Hepatocyte (in vitro differentiated cells): ENCODE results near the gene PRKCA.

ENCODE experiments used
- EZH2 ChIP-seq: fragments of 200-600 bp; sonication (generic); IDR thresholded peaks from 2 replicates; pipeline ENCODE4 v1.6.1; 2016; ENCODE audit warnings: antibody characterized with exemption, mild to moderate bottlenecking, borderline replicate concordance
- TF ChIP-seq, protein P1 (sequence below): fragments of 200-600 bp; sonication (generic); IDR thresholded peaks from 2 replicates; pipeline ENCODE4 v1.5.1; 2016; ENCODE audit warnings: antibody characterized with exemption, mild to moderate bottlenecking; ENCODE audit not compliant: poor library complexity

DNA sequence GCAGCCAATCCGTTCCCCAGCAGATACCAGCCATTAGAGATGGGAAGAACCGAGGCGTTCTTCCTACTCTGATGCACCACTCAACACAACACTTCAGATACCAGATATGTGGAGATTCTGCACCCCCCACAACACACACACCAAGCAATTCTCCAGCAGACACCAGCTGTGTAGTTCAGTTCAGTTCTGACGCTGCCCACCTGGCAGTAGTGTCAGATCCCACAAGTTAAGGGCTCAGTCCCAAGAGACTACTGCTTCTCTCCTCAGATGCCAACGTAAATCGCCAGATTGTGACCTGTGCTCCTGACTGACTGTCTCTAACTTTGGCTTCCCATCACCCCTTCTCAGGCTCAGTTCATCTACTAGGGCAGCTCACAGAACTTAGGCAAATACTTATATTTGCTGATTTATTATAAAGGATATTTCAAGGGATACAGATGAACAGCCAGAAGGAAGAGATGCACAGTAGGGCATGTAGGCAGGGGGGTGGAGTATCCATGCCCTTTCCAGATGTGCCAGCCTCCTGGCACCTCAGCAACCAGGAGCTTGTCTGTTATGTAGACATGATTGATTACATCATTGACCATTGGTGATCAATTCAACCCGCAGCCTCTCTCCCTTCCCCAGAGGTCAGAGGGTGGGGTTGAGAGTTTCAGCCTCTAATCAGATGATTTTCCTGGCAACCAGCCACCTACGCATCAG, 110.6 kb downstream of the PRKCA start:
- TF ChIP-seq, protein P1, sequence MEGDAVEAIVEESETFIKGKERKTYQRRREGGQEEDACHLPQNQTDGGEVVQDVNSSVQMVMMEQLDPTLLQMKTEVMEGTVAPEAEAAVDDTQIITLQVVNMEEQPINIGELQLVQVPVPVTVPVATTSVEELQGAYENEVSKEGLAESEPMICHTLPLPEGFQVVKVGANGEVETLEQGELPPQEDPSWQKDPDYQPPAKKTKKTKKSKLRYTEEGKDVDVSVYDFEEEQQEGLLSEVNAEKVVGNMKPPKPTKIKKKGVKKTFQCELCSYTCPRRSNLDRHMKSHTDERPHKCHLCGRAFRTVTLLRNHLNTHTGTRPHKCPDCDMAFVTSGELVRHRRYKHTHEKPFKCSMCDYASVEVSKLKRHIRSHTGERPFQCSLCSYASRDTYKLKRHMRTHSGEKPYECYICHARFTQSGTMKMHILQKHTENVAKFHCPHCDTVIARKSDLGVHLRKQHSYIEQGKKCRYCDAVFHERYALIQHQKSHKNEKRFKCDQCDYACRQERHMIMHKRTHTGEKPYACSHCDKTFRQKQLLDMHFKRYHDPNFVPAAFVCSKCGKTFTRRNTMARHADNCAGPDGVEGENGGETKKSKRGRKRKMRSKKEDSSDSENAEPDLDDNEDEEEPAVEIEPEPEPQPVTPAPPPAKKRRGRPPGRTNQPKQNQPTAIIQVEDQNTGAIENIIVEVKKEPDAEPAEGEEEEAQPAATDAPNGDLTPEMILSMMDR: no peak
- no peak for TF ChIP-seq EZH2
